Measurements from ENCODE around the gene TMEM101.

GRCh38 chr17:43982171-43982570 is 32.6 kb downstream of the TMEM101 start:
- no peak for TF ChIP-seq POLR2AphosphoS5 (IDR thresholded peaks at IDR 0.05)
- no peak for TF ChIP-seq EP300 (IDR thresholded peaks at IDR 0.05)
- TF ChIP-seq CTCF (IDR thresholded peaks at IDR 0.05), result no peak
